Testis (tissue), 2 donors: ENCODE measurements around the gene GLI2.

Source experiments
- POLR2A ChIP-seq: fragments of 450-650 bp; IDR thresholded peaks from one replicate; pipeline ENCODE4 v1.6.1; 2017; ENCODE audit warnings: antibody characterized with exemption, mild to moderate bottlenecking, moderate library complexity
- TF ChIP-seq, protein P1 (sequence below), 3 experiments: fragments of 450-650 bp in 2 of 3; fragments of 200-600 bp in 1 of 3; sonication (generic) in 1 of 3; IDR thresholded peaks; one replicate each; pipeline ENCODE4 v1.5.1; 2016 to 2019; ENCODE audit warnings: antibody characterized with exemption in 3 of 3, mild to moderate bottlenecking in 2 of 3, moderate library complexity in 1 of 3

DNA sequence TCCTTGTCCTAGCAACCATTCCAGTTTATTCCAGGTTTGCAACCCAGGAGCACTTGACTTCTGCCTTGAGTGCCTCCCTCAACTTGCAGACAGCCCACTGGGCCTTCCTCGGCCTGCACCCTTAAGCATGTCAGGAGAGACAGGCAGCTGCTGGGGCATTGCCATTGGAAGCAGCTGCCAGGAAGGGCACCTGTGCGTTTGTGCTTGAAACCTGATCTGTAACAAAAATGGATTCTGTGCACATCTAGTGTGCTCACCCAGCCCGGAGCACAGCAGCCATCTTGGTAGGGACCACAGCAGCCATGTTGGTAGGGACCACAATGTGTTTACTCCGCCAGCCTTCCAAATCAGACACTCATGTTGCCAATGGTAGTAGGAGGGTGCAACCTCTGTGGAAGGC lies 44.3 kb upstream of the GLI2 start:
- TF ChIP-seq, protein P1, sequence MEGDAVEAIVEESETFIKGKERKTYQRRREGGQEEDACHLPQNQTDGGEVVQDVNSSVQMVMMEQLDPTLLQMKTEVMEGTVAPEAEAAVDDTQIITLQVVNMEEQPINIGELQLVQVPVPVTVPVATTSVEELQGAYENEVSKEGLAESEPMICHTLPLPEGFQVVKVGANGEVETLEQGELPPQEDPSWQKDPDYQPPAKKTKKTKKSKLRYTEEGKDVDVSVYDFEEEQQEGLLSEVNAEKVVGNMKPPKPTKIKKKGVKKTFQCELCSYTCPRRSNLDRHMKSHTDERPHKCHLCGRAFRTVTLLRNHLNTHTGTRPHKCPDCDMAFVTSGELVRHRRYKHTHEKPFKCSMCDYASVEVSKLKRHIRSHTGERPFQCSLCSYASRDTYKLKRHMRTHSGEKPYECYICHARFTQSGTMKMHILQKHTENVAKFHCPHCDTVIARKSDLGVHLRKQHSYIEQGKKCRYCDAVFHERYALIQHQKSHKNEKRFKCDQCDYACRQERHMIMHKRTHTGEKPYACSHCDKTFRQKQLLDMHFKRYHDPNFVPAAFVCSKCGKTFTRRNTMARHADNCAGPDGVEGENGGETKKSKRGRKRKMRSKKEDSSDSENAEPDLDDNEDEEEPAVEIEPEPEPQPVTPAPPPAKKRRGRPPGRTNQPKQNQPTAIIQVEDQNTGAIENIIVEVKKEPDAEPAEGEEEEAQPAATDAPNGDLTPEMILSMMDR (IDR thresholded peaks at IDR 0.05) = no peak
- no peak for TF ChIP-seq POLR2A
